Tibial nerve (tissue), 3 donors: ENCODE results near the gene L3MBTL4.

Experiments used
- CTCF ChIP-seq, 5 experiments: fragments of 200-600 bp in 3 of 5; fragments of 450-650 bp in 2 of 5; sonication (generic) in 3 of 5; IDR thresholded peaks; one replicate each; pipeline ENCODE4 v1.5.1; 2016 to 2019; ENCODE audit warnings: antibody characterized with exemption in 5 of 5, mild to moderate bottlenecking in 3 of 5, moderate library complexity in 2 of 5
- POLR2A ChIP-seq, 2 donors: fragments of 450-650 bp; IDR thresholded peaks; one replicate each; pipeline ENCODE4 v1.6.1; 2017; ENCODE audit warnings: antibody characterized with exemption in 2 of 2, mild to moderate bottlenecking in 2 of 2, moderate library complexity in 2 of 2

- no peak for TF ChIP-seq POLR2A (IDR thresholded peaks at IDR 0.05)
- TF ChIP-seq CTCF (IDR thresholded peaks at IDR 0.05) = no peak
Observed at GRCh38 chr18:6113650-6114049, 301.1 kb downstream of the L3MBTL4 start.
